DOHH2 (cell line): ENCODE results near the gene VAV1.

ENCODE experiments used
- H3F3A ChIP-seq: fragments of 200-600 bp; sonication (generic), shearing (Covaris generic); 2 replicates; pipeline ENCODE4 v1.6.0; 2016; ENCODE audit warnings: antibody characterized with exemption, mild to moderate bottlenecking; ENCODE audit not compliant: control insufficient read depth, insufficient read depth
- H3K27ac ChIP-seq: fragments of 200-600 bp; sonication (generic); 2 replicates; pipeline ENCODE4 v1.5.1; 2014; ENCODE audit warnings: low read depth, mild to moderate bottlenecking, low read length, moderate library complexity
- H3K27me3 ChIP-seq: fragments of 200-600 bp; sonication (generic); 2 replicates; pipeline ENCODE4 v1.6.1; 2014; ENCODE audit warnings: mild to moderate bottlenecking, low read length, mixed read lengths; ENCODE audit not compliant: control insufficient read depth
- H3K36me3 ChIP-seq: fragments of 200-600 bp; sonication (generic); 2 replicates; pipeline ENCODE4 v1.6.1; 2014; ENCODE audit warnings: mild to moderate bottlenecking, low read length, moderate library complexity, mixed read lengths; ENCODE audit not compliant: control insufficient read depth
- H3K4me1 ChIP-seq: fragments of 200-600 bp; sonication (generic); 2 replicates; pipeline ENCODE4 v1.6.1; 2014; ENCODE audit warnings: mild to moderate bottlenecking, low read length, mixed read lengths; ENCODE audit not compliant: control insufficient read depth
- H3K4me2 ChIP-seq: fragments of 200-600 bp; sonication (generic); 2 replicates; pipeline ENCODE4 v1.6.0; 2014; ENCODE audit warnings: mild to moderate bottlenecking, low read length, moderate library complexity
- H3K4me3 ChIP-seq: fragments of 200-600 bp; sonication (generic); 2 replicates; pipeline ENCODE4 v1.5.1; 2014; ENCODE audit warnings: mild to moderate bottlenecking, low read length, mixed read lengths
- H3K79me2 ChIP-seq: fragments of 200-600 bp; sonication (generic); 2 replicates; pipeline ENCODE4 v1.6.1; 2014; ENCODE audit warnings: mild to moderate bottlenecking, low read length, mixed read lengths; ENCODE audit not compliant: control insufficient read depth
- H3K9me2 ChIP-seq: fragments of 200-600 bp; sonication (generic); replicated peaks from 2 replicates; pipeline ENCODE4 v1.6.1; 2014; ENCODE audit warnings: mild to moderate bottlenecking, low read length, mixed read lengths; ENCODE audit not compliant: control insufficient read depth
- H3K9me3 ChIP-seq: fragments of 200-600 bp; sonication (generic); 2 replicates; pipeline ENCODE4 v1.6.1; 2014; ENCODE audit warnings: antibody characterized with exemption, low read length, mixed read lengths; ENCODE audit not compliant: control insufficient read depth, insufficient read depth
- H4K20me1 ChIP-seq: fragments of 200-600 bp; sonication (generic); 2 replicates; pipeline ENCODE4 v1.6.0; 2014; ENCODE audit warnings: low read depth, mild to moderate bottlenecking, antibody characterized with exemption, low read length, moderate library complexity; ENCODE audit not compliant: control insufficient read depth, insufficient read depth
- EZH2phosphoT487 ChIP-seq: fragments of 200-600 bp; sonication (generic); IDR thresholded peaks from 2 replicates; pipeline ENCODE4 v1.6.1; 2017; ENCODE audit warnings: borderline replicate concordance, mild to moderate bottlenecking, antibody characterized with exemption, low read length, moderate library complexity, mixed read lengths
- TF ChIP-seq, protein P1 (sequence below): fragments of 200-600 bp; sonication (generic); IDR thresholded peaks from one replicate; pipeline ENCODE4 v1.5.1; 2014; ENCODE audit warnings: antibody characterized with exemption, mild to moderate bottlenecking, low read depth, low read length; ENCODE audit not compliant: poor library complexity, severe bottlenecking

The VAV1 gene

DNA sequence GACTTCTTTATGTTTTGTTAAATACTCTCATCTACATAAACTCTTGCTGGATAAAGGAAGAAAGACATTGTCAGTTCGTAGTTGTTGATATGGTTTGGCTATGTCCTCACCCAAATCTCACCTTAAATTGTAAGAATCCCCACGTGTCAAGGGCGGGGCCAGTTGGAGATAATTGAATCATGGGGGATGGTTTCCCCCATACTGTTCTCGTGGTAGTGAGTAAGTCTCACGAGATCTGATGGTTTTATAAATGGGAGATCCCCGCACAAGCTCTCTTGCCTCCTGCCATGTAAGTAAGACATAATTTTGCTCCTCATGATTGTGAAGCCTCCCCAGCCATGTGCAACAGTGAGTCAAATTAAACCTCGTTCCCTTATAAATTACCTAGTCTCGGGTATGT lies 118.4 kb downstream of the VAV1 start:
- H3K27me3 ChIP-seq = peaks cover 37% of the 10 kb centered on the region
- no peaks in the 10 kb centered on the region for H3K9me2 ChIP-seq
- no peak overlapping the region for H3K4me3 ChIP-seq
- H3K9me3 ChIP-seq = no peaks in the 10 kb centered on the region
- no peaks in the 10 kb centered on the region for H3K79me2 ChIP-seq
- H3K27ac ChIP-seq = no peak overlapping the region
- TF ChIP-seq, protein P1, sequence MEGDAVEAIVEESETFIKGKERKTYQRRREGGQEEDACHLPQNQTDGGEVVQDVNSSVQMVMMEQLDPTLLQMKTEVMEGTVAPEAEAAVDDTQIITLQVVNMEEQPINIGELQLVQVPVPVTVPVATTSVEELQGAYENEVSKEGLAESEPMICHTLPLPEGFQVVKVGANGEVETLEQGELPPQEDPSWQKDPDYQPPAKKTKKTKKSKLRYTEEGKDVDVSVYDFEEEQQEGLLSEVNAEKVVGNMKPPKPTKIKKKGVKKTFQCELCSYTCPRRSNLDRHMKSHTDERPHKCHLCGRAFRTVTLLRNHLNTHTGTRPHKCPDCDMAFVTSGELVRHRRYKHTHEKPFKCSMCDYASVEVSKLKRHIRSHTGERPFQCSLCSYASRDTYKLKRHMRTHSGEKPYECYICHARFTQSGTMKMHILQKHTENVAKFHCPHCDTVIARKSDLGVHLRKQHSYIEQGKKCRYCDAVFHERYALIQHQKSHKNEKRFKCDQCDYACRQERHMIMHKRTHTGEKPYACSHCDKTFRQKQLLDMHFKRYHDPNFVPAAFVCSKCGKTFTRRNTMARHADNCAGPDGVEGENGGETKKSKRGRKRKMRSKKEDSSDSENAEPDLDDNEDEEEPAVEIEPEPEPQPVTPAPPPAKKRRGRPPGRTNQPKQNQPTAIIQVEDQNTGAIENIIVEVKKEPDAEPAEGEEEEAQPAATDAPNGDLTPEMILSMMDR = no peak
- no peak for TF ChIP-seq EZH2phosphoT487
- no peaks in the 10 kb centered on the region for H3F3A ChIP-seq
- peaks cover 13% of the 10 kb centered on the region for H3K4me1 ChIP-seq
- H4K20me1 ChIP-seq = no peaks in the 10 kb centered on the region
- H3K4me2 ChIP-seq = no peak overlapping the region
- H3K36me3 ChIP-seq = no peaks in the 10 kb centered on the region

DNA sequence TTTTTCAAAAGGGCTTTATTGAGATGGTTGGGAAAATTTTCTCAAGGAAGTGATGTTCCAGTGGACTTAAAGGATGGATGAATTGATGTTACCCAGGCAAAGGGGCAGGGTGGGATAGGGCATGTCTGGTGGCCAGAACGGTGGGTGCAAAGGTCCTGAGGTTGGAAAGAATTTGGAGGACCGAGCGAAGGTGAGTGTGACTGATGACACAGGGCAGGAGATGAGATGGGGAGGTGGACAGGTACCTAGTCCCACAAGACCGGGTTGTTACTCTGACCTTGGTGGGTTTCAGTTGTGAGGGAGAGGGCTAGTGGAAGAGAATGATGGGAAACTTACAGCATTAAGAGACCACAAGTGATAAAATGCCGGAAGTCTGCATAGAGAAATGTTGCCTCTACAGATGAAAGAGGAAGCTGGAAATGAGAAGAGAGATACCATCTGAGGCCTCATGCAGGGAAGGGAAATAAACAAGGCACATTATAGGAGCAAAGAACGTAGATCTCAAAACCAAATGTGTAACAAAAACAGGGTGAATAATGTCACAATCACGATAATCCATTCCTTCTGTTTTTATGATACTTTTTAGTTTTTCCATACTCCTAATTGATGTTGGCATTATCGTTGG lies 119.4 kb downstream of the VAV1 start:
- H3K27me3 ChIP-seq = peaks cover 34% of the 10 kb centered on the region
- peak overlapping the region; percentile 28; the same call in 1 of the 2 replicates for H3K4me3 ChIP-seq
- no peak for TF ChIP-seq EZH2phosphoT487
- TF ChIP-seq, protein P1 = no peak

DNA sequence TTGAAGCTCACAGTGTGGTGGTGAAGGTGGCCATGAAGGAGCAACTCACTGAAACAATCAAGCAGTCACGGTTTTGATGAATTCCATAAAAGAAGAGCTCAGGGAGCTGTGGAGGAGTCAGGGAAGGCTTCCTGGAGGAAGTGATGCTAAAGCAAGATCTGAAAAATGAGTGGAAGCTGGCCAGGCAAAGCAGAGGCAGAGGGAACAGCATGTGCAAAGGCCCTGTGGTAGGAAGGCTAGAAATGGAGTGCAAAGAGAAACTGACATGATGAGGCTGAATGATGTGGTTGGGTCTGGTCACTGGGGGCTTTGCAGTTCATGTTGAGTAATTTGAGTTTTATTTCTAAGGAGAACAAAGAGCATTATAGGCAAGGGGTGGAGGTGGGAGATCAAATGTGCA lies 121.8 kb downstream of the VAV1 start:
- Histone ChIP-seq H3K79me2 (no peaks in the 10 kb centered on the region), H3K27ac (no peak overlapping the region), H3K4me1 (peaks cover 13% of the 10 kb centered on the region), H3K4me3 (no peak overlapping the region), H3K9me3 (no peaks in the 10 kb centered on the region), H4K20me1 (no peaks in the 10 kb centered on the region), H3K4me2 (no peak overlapping the region), H3K36me3 (no peaks in the 10 kb centered on the region), H3K27me3 (peaks cover 14% of the 10 kb centered on the region), H3K9me2 (no peaks in the 10 kb centered on the region), H3F3A (no peaks in the 10 kb centered on the region)
- TF ChIP-seq EZH2phosphoT487 = no peak
- TF ChIP-seq, protein P1 = no peak

More for the DNA sequence above, 119.4 kb downstream of the VAV1 start:
- Histone ChIP-seq H3K9me3 (no peaks in the 10 kb centered on the region), H3F3A (no peaks in the 10 kb centered on the region), H4K20me1 (no peaks in the 10 kb centered on the region), H3K4me1 (peaks cover 13% of the 10 kb centered on the region), H3K79me2 (no peaks in the 10 kb centered on the region), H3K27ac (no peak overlapping the region), H3K9me2 (no peaks in the 10 kb centered on the region), H3K36me3 (no peaks in the 10 kb centered on the region), H3K4me2 (peak overlapping the region; percentile 54)
